Endometrium (tissue), 2 donors: ENCODE results near the gene OXSM.

Source experiments
- FAIRE-seq: peaks from 2 replicates; lab custom pipeline; 2012; peaks lifted over from hg19 to GRCh38; lab: Jason Lieb, UNC
- donor health status: control.
- donor health status: control.

Gene OXSM

GRCh38 chr3:25789596-25790556 lies at the start of gene OXSM:
TSS of gene OXSM (plus strand) at chr3:25790090. CDS start at chr3:25791021, 931 bp downstream.
- no peak for FAIRE-seq

GRCh38 chr3:25744470-25744869 lies 45.4 kb upstream of the OXSM start:
- no peak for FAIRE-seq

- no peak for FAIRE-seq
Observed at GRCh38 chr3:25747033-25747432, 42.9 kb upstream of the OXSM start.

GRCh38 chr3:25748189-25748588 lies 41.7 kb upstream of the OXSM start:
- FAIRE-seq, result no peak

- no peak for FAIRE-seq
Observed at GRCh38 chr3:25749031-25749581, 40.8 kb upstream of the OXSM start.

GRCh38 chr3:25751048-25751447 lies 38.8 kb upstream of the OXSM start:
- no peak for FAIRE-seq

- FAIRE-seq, result no peak
Observed at GRCh38 chr3:25751725-25752124, 38.2 kb upstream of the OXSM start.

GRCh38 chr3:25768851-25769250 lies 21.0 kb upstream of the OXSM start:
- FAIRE-seq, result no peak

GRCh38 chr3:25775936-25776335 lies 14.0 kb upstream of the OXSM start:
- no peak for FAIRE-seq

- FAIRE-seq, result no peak
Observed at GRCh38 chr3:25780618-25781017, 9.3 kb upstream of the OXSM start.

- FAIRE-seq, result no peak
Observed at GRCh38 chr3:25781145-25781757, 8.6 kb upstream of the OXSM start.

GRCh38 chr3:25781758-25782594 lies 7.9 kb upstream of the OXSM start:
- no peak for FAIRE-seq

GRCh38 chr3:25782636-25782937 lies 7.3 kb upstream of the OXSM start:
- no peak for FAIRE-seq

GRCh38 chr3:25782938-25783660 lies 6.8 kb upstream of the OXSM start, which contains the start of gene NGLY1:
TSS of gene NGLY1 (minus strand) at chr3:25783443. CDS start at chr3:25783390, 53 bp downstream.
- FAIRE-seq, result no peak

GRCh38 chr3:25783661-25784512 lies 6.0 kb upstream of the OXSM start:
- FAIRE-seq, result no peak

- FAIRE-seq, result no peak
Observed at GRCh38 chr3:25784971-25785370, 4.9 kb upstream of the OXSM start.

- no peak for FAIRE-seq
Observed at GRCh38 chr3:25785826-25786225, 4.1 kb upstream of the OXSM start.

GRCh38 chr3:25787689-25788088 lies 2.2 kb upstream of the OXSM start:
- no peak for FAIRE-seq

GRCh38 chr3:25789209-25789595 lies 688 bp upstream of the OXSM start:
- no peak for FAIRE-seq

- FAIRE-seq, result no peak
Observed at GRCh38 chr3:25801786-25802185, 11.9 kb downstream of the OXSM start.

GRCh38 chr3:25803833-25804232 lies 13.9 kb downstream of the OXSM start:
- FAIRE-seq, result no peak
